Measurements from ENCODE around the gene BEND3. TPM values are rescaled to one million over a fixed set of nuclear protein-coding genes. Genes with fewer than 3 reads are reported as not detected.
"Not testable (repeated sequence)": the region's sequence is repeated elsewhere in the genome, so short reads cannot be mapped to it uniquely, and the experiment has no call there.

BEND3 gene
- total RNA-seq, 1 donor from 2014 or later: 2.8 TPM

GRCh38 chr6:107030151-107030550 lies 85.2 kb downstream of the BEND3 start:
- TF ChIP-seq CTCF (conservative IDR thresholded peaks at IDR 0.05; ENCODE audit: low read depth, low read length): no peak
- H3K4me3 ChIP-seq (ENCODE audit: low read depth, low read length): no peak overlapping the region
- no peak for DNase-seq (ENCODE audit: low read depth)

- TF ChIP-seq CTCF (conservative IDR thresholded peaks at IDR 0.05; ENCODE audit: low read depth, low read length): no peak
- H3K4me3 ChIP-seq (ENCODE audit: low read depth, low read length): no peak overlapping the region
- no peak for DNase-seq (ENCODE audit: low read depth)
These were observed 88.3 kb downstream of the BEND3 start for GRCh38 chr6:107026965-107027364.

- DNase-seq (ENCODE audit: low read depth): no peak
- H3K4me3 ChIP-seq (ENCODE audit: low read depth, low read length): no peak overlapping the region
- no peak for TF ChIP-seq CTCF (conservative IDR thresholded peaks at IDR 0.05; ENCODE audit: low read depth, low read length)
These were observed 93.7 kb downstream of the BEND3 start for GRCh38 chr6:107021446-107022185.

- DNase-seq (ENCODE audit: low read depth): no peak
- TF ChIP-seq CTCF (conservative IDR thresholded peaks at IDR 0.05; ENCODE audit: low read depth, low read length): no peak
- H3K4me3 ChIP-seq (ENCODE audit: low read depth, low read length): no peak overlapping the region
These were observed 95.1 kb downstream of the BEND3 start for GRCh38 chr6:107020239-107020638.

GRCh38 chr6:107019628-107020027 lies 95.7 kb downstream of the BEND3 start:
- not testable (repeated sequence) for DNase-seq (ENCODE audit: low read depth)

GRCh38 chr6:107019047-107019446 lies 96.3 kb downstream of the BEND3 start:
- no peak for TF ChIP-seq CTCF (conservative IDR thresholded peaks at IDR 0.05; ENCODE audit: low read depth, low read length)
- no peak overlapping the region for H3K4me3 ChIP-seq (ENCODE audit: low read depth, low read length)
- no peak for DNase-seq (ENCODE audit: low read depth)

More at GRCh38 chr6:107019628-107020027, 95.7 kb downstream of the BEND3 start:
- not testable (repeated sequence) for H3K4me3 ChIP-seq (ENCODE audit: low read depth, low read length)

Other genes with a start within 250 kb of the BEND3 start
- gene CD24, start 140.8 kb downstream of the BEND3 start, total RNA-seq: 679 and 1,068 TPM in 2 replicates
- 7.7 and 15.0 TPM in 2 replicates for gene MTRES1, start 87.3 kb downstream of the BEND3 start, total RNA-seq